ENCODE measurements around the gene NKD1. TPM values are rescaled to one million over a fixed set of nuclear protein-coding genes. Genes with fewer than 3 reads are reported as not detected.
"Not testable (repeated sequence)": the region's sequence is repeated elsewhere in the genome, so short reads cannot be mapped to it uniquely, and the experiment has no call there.

Gene NKD1
- polyA plus RNA-seq, 6 donors from 2014 or later, result 0.01 to 0.36 (median 0.10) TPM; not detected in 2

- ATAC-seq (ENCODE audit: low read depth in 2 of 2) (no peak), DNase-seq (no peak)
- Mint-ChIP-seq H3K4me3 (no peak overlapping the region), H3K27me3 (peaks cover 15 to 50% (median 20%) of the 10 kb centered on the region in 3 donors), H3K4me1 (no peaks in the 10 kb centered on the region), H3K27ac (no peak overlapping the region), H3K36me3 (no peaks in the 10 kb centered on the region), H3K9me3 (peaks cover 2 to 14% (median 5%) of the 10 kb centered on the region in 7 donors)
Measured at GRCh38 chr16:50534958-50535357, 13.2 kb upstream of the NKD1 start.

- Mint-ChIP-seq H3K27ac (peak overlapping the region in 1 of 6 donors; percentile 76), H3K36me3 (no peaks in the 10 kb centered on the region), H3K9me3 (peaks cover 0 to 9% (median 2%) of the 10 kb centered on the region in 7 donors), H3K27me3 (peaks cover 20 to 48% (median 25%) of the 10 kb centered on the region in 3 donors), H3K4me3 (no peak overlapping the region), H3K4me1 (no peaks in the 10 kb centered on the region)
- DNase-seq (no peak), ATAC-seq (ENCODE audit: low read depth in 2 of 2) (no peak)
Measured at GRCh38 chr16:50535506-50536257, 12.5 kb upstream of the NKD1 start.

- peak overlapping the region in 1 of 6 donors; percentile 14 for H3K27ac Mint-ChIP-seq
- H3K9me3 Mint-ChIP-seq; ATAC-seq (ENCODE audit: low read depth in 2 of 2); H3K4me3 Mint-ChIP-seq; DNase-seq; H3K4me1 Mint-ChIP-seq; H3K36me3 Mint-ChIP-seq: not testable (repeated sequence)
- H3K27me3 Mint-ChIP-seq, result peaks cover 20 to 53% (median 26%) of the 10 kb centered on the region in 3 donors
Measured at GRCh38 chr16:50536258-50536645, 11.9 kb upstream of the NKD1 start.

GRCh38 chr16:50537533-50538290 is 10.5 kb upstream of the NKD1 start:
- Mint-ChIP-seq H3K9me3 (peaks cover 0 to 9% (median 0%) of the 10 kb centered on the region in 7 donors), H3K4me1 (no peaks in the 10 kb centered on the region), H3K27me3 (peaks cover 20 to 50% (median 36%) of the 10 kb centered on the region in 3 donors), H3K27ac (no peak overlapping the region), H3K36me3 (no peaks in the 10 kb centered on the region), H3K4me3 (peak overlapping the region in 1 of 8 donors; percentile 60)
- DNase-seq, result no peak
- no peak for ATAC-seq (ENCODE audit: low read depth in 2 of 2)

GRCh38 chr16:50538411-50539052 is 9.7 kb upstream of the NKD1 start:
- H3K27ac Mint-ChIP-seq, result peak overlapping the region in 1 of 6 donors; percentile 31
- no peak overlapping the region for H3K4me3 Mint-ChIP-seq
- ATAC-seq (ENCODE audit: low read depth in 2 of 2), result no peak

GRCh38 chr16:50539053-50539695 is 9.0 kb upstream of the NKD1 start:
- Mint-ChIP-seq H3K9me3 (peaks cover 2 to 9% (median 6%) of the 10 kb centered on the region in 7 donors), H3K4me1 (no peaks in the 10 kb centered on the region), H3K36me3 (peaks cover 6% of the 10 kb centered on the region in 2 donors), H3K27ac (peak overlapping the region in 1 of 6 donors; percentile 31), H3K27me3 (peaks cover 20 to 51% (median 51%) of the 10 kb centered on the region in 3 donors), H3K4me3 (no peak overlapping the region)
- ATAC-seq (ENCODE audit: low read depth in 2 of 2) (no peak), DNase-seq (no peak)

More at GRCh38 chr16:50538411-50539052, 9.7 kb upstream of the NKD1 start:
- no peak for DNase-seq
- peaks cover 0 to 9% (median 5%) of the 10 kb centered on the region in 7 donors for H3K9me3 Mint-ChIP-seq
- no peaks in the 10 kb centered on the region for H3K4me1 Mint-ChIP-seq
- peaks cover 0 to 6% of the 10 kb centered on the region in 2 donors for H3K36me3 Mint-ChIP-seq
- H3K27me3 Mint-ChIP-seq, result peaks cover 20 to 51% (median 44%) of the 10 kb centered on the region in 3 donors

- peak overlapping the region in 1 of 8 donors; percentile 16 for H3K4me3 Mint-ChIP-seq
- H3K36me3 Mint-ChIP-seq, result peaks cover 6 to 10% of the 10 kb centered on the region in 2 donors
- ATAC-seq (ENCODE audit: low read depth in 2 of 2) (no peak), DNase-seq (no peak)
- no peaks in the 10 kb centered on the region for H3K4me1 Mint-ChIP-seq
- H3K9me3 Mint-ChIP-seq, result peaks cover 2 to 9% (median 5%) of the 10 kb centered on the region in 7 donors
- no peak overlapping the region for H3K27ac Mint-ChIP-seq
- peaks cover 16 to 60% (median 58%) of the 10 kb centered on the region in 3 donors for H3K27me3 Mint-ChIP-seq
Measured at GRCh38 chr16:50539822-50540710, 8.1 kb upstream of the NKD1 start.

- H3K27ac Mint-ChIP-seq, result no peak overlapping the region
- ATAC-seq (ENCODE audit: low read depth in 2 of 2) (no peak), DNase-seq (no peak)
- H3K9me3 Mint-ChIP-seq, result peaks cover 0 to 9% (median 5%) of the 10 kb centered on the region in 7 donors
- H3K36me3 Mint-ChIP-seq, result peaks cover 6 to 10% of the 10 kb centered on the region in 2 donors
- H3K4me3 Mint-ChIP-seq, result no peak overlapping the region
- H3K4me1 Mint-ChIP-seq, result no peaks in the 10 kb centered on the region
- H3K27me3 Mint-ChIP-seq, result peaks cover 16 to 64% (median 55%) of the 10 kb centered on the region in 3 donors
Measured at GRCh38 chr16:50540711-50541007, 7.5 kb upstream of the NKD1 start.

GRCh38 chr16:50542703-50543102 is 5.5 kb upstream of the NKD1 start:
- peaks cover 9 to 66% (median 50%) of the 10 kb centered on the region in 3 donors for H3K27me3 Mint-ChIP-seq
- peaks cover 6 to 10% of the 10 kb centered on the region in 2 donors for H3K36me3 Mint-ChIP-seq
- no peak for ATAC-seq (ENCODE audit: low read depth in 2 of 2)
- DNase-seq, result no peak
- no peak overlapping the region for H3K4me3 Mint-ChIP-seq
- peaks cover 3 to 5% (median 4%) of the 10 kb centered on the region in 3 donors for H3K4me1 Mint-ChIP-seq
- H3K27ac Mint-ChIP-seq, result no peak overlapping the region
- peaks cover 0 to 9% (median 5%) of the 10 kb centered on the region in 7 donors for H3K9me3 Mint-ChIP-seq

- peaks cover 0 to 68% (median 43%) of the 10 kb centered on the region in 3 donors for H3K27me3 Mint-ChIP-seq
- no peak for DNase-seq
- H3K27ac Mint-ChIP-seq, result peak overlapping the region in 1 of 6 donors; percentile 2
- H3K4me1 Mint-ChIP-seq, result peaks cover 8 to 11% (median 10%) of the 10 kb centered on the region in 3 donors
- H3K4me3 Mint-ChIP-seq, result peak overlapping the region in 2 of 8 donors; percentile 9 to 80
- H3K36me3 Mint-ChIP-seq, result peaks cover 6 to 10% of the 10 kb centered on the region in 2 donors
- no peak for ATAC-seq (ENCODE audit: low read depth in 2 of 2)
- H3K9me3 Mint-ChIP-seq, result peaks cover 0 to 7% (median 5%) of the 10 kb centered on the region in 7 donors
Measured at GRCh38 chr16:50546125-50546524, 2.1 kb upstream of the NKD1 start.

GRCh38 chr16:50547340-50548124 is 664 bp upstream of the NKD1 start:
- H3K27me3 Mint-ChIP-seq, result peaks cover 0 to 61% (median 37%) of the 10 kb centered on the region in 3 donors
- peaks cover 0 to 7% (median 5%) of the 10 kb centered on the region in 7 donors for H3K9me3 Mint-ChIP-seq
- H3K4me1 Mint-ChIP-seq, result peaks cover 8 to 11% (median 10%) of the 10 kb centered on the region in 3 donors
- H3K27ac Mint-ChIP-seq, result peak overlapping the region in 5 of 6 donors; percentile 73 to 92 (median 83)
- ATAC-seq (ENCODE audit: low read depth in 2 of 2) (peak; percentile 57 to 64), DNase-seq (peak; percentile 65)
- peaks cover 6 to 10% of the 10 kb centered on the region in 2 donors for H3K36me3 Mint-ChIP-seq
- H3K4me3 Mint-ChIP-seq, result peak overlapping the region; percentile 90 to 96 (median 92)

Measured in naive B cell (primary cell).